Epithelial cell of prostate (primary cell): ENCODE data around the gene FXYD7.

Source experiments
- DNase-seq: peaks from one replicate; pipeline ENCODE4 v3.0.0-alpha.2; 2011; ENCODE audit warnings: low read depth, low spot score
- H3K27ac ChIP-seq: fragments of 450-650 bp; 2 replicates; pipeline ENCODE4 v1.5.1; 2017; ENCODE audit warnings: mild to moderate bottlenecking

Gene FXYD7

DNA sequence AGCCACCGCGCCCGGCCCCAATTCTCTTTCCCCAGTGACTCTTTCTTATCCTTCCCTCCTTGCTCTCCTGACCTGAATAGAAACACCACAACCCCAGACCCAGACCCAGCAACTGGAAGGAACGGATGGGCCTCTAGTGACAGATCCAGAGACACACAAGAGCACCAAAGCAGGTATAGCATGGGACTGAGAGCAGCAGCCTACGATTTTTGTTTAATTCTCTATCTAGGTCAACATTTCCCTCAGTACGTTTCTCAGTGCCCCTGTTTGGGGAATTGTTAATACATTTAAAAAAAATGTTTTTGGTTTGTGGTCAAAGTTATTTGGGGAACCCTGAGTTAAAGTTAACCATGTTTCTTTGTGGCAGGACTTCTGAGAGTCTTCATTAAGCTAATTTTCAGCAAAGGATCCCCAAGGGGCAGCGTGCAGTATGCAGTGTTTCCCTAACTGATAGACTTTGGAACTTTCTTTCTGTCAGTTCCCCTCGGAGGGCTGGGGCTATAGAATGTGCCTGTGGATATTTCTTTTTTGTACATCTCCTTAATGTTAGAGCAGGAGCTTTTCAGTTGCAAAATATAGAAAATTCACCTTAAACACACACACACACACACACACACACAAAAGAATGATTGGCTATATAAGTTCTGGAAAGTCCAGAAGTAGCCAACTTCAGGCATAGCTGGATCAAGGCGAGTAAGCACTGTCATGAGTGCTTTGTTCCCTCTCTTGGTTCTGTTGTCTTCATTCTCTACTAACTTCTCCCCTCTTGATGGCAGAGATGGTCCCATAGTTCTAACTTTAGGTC, 17.8 kb downstream of the FXYD7 start:
- H3K27ac ChIP-seq = no peak overlapping the region
- no peak for DNase-seq

DNA sequence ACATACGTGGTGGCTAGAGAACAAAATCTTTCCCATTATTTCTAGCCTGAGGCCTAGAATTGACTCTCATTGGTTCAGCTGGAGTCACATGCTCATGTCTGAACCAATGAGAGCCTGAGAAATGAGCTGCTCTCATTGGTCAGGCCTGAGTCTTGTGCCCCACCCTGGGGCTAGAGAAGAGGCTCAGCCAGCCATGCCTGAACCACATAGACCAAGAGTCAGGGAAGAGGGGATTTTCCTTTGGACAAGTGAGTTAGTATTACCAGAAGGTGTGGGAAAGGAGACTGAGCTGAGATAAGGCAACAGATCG, 18.3 kb downstream of the FXYD7 start:
- no peak for DNase-seq
- H3K27ac ChIP-seq = no peak overlapping the region

DNA sequence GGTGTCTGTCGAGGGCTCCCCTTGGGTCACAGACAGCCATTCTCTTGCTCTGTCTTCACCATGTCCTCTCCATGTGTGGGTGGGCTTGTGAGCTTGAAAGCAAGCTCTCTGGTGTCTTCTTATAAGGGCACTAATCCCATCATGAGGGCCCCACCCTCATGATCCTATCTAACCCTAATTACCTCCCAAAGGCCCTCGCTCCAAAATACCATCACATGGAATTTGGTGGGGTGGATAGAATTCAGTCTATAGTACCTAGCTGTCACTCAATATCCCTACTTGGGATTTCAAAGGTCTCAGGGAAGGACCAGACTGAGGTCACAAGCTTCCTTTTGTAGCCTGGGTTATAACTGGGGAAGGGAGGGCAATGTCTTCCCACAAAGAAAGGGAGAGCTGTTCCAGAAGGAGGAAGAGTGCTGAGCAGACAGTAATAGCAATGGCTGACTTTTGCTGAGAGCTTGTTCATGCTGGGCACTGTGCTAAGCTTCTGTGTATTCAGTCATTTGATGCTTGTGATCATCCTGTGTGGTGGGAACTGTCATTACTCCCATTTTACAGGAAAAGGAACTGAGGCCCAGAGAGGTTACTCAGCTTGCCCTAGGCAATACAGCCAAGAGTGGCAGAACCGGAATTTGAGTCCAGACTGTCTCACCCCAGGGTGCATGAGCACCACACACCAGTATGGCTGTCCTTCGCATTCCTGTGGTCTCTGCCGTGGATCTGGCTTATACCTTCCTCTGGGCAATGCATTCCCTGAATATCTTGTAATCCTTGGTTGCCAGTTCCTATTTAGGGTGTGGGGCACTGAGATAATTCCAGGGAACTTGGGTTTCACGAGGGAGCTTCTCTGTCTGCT, 19.6 kb downstream of the FXYD7 start:
- peak; percentile 83 for DNase-seq

DNA sequence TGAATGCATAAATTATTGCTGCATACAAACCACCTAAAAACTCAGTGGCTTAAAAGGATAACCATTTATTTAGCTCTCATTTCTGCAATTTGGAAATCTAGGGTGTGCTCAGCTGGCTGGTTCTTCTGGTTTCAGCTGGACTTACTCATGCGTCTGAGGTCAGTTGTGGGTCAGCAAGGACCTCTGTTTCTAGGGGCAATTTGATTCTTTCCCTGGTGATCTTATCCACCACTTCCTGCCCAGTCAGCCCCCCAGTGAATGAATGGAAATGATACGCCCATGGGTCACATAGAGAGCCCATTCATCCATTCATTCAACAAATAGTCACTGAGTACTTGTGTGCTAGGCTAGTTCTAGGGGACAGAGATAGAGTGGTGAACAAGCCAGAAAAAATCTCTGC, 21.4 kb downstream of the FXYD7 start:
- H3K27ac ChIP-seq = peak overlapping the region; percentile 69
- no peak for DNase-seq

More for the DNA sequence above, 19.6 kb downstream of the FXYD7 start:
- peak overlapping the region; percentile 69 for H3K27ac ChIP-seq

DNA sequence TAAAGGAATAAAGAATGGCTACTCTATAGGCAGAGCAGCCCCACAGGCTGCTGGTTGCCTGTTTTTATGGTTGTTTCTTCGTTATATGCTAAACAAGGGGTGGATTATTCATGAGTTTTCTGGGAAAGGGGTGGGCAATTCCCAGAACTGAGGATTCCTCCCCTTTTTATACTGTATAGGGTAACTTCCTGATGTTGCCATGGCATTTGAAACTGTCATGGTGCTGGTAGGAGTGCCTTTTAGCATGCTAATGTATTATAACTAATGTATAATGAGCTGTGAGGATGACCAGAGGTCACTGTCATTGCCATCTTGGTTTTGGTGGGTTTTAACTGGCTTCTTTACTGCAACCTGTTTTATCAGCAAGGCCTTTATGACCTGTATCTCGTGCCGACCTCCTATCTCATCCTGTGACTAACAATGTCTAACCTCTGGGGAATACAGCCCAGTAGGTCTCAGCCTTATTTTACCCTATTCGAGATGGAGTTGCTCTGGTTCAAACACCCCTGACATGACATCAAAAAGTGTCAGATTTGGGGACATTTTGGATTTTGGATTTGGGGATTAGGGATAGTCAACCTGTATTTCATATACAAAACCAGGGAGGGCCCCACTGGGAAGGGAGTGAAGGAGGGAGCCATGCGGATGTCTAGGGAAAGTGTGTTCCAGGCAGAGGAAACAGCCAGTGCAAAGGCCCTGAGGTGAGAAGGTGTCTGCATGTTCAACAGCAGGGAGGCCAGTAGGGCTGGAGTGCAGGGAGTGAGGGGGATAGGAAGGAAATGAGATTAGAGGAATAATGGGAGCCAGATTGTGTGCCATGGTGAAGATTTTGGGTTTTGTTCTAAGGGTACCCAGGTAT, 22.4 kb downstream of the FXYD7 start:
- no peak overlapping the region for H3K27ac ChIP-seq
- no peak for DNase-seq

DNA sequence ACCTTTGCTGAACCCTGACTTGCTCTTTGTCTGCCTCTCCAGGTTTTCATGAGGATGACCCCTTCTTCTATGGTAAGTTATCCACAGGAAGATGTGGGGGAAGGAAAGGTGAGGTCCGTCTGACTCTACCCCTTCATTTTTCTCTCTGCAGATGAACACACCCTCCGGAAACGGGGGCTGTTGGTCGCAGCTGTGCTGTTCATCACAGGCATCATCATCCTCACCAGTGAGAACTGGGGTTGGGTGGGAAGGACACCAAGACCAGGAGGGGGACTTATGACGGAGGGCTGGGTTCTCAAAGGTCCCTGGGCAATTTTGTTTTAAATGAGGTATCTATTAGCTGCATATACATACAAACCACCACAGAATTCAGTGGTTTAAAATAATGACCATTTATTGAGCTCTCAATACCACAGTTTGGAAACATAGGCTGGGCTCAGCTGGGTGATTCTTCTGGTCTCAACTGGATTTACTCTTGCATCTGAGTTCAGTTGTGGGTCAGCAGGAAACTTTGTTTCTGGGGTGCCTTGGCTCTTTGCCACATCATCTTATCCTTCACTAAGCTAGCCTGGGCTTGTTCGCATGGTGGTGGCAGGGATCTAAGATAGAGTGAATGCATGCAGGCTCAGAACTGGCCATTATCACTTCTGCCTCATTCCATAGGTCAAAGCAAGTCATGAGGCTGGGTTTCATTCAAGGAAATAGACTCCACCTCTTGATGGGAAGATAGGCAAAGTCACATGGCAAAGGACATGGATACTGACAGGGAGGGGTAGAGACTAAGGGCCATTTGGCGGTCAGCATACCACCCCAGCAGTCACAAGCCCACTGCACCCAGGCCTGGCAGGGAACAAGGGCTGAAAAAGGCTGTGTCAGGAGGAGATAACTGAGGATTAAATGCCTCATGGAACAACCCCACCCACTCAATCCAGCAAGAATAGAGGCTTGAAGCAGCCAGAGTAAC, 23.3 kb downstream of the FXYD7 start:
- DNase-seq = no peak
- H3K27ac ChIP-seq = peak overlapping the region; percentile 55

DNA sequence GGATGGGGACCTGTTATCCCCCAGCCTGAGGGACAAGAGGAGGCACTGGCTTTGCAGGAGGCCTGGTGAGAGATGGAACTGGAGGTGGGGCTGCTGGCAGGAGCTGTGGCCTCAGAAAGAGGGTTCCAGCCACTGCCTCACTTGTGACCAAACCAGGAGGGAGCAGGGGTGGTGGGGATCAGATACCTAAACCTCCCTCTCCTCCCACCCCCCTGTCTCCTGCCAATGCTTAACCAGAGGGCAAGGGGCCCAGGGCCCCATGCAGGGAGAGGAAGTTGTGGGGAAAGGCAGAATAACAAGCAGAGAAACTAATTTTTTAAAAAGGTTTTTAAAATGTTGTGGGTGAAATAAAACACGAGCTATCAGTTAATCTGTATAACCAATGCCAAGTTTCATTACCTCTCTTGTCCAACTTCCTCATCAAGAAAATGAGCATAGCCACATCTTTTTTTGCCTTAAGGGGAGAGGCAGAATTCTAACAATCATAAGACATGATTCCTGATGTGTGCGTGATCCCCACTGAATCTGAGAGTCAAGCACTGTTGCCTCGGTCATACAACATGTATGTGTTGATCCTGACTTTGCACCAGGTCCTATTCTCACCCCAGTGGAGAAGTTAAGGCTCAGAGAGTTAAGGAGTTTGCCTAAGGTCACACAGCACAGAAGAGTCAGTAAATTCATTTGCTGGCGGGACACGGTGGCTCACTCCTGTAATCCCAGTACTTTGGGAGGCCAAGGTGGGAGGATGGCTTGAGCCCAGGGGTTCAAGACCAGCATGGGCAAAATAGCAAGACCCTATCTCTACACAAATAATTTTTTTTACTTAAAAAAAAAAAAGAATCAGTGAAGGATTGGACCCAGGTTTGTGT, 24.4 kb downstream of the FXYD7 start:
- H3K27ac ChIP-seq = peak overlapping the region; percentile 55
- no peak for DNase-seq

DNA sequence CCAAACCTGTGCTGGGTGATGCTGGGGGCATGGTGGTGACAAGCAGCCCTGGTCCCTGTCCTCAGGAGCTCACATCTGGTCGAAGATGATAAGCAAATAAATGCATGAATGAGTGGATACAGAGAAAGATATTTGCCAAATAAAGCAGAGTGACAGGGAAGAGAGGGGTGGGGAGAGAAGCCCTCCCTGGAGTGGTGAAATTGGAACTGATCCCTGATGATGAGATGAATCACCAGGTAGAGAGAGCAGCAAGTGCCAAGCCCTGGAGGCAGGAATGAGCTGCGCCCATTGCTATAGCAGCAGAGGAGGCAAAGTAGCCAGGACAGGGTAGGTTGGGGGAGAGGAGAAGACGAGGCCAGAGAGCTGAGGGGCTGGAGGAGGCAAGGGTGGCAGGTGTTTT, 25.1 kb downstream of the FXYD7 start:
- peak overlapping the region; percentile 55 for H3K27ac ChIP-seq
- no peak for DNase-seq

DNA sequence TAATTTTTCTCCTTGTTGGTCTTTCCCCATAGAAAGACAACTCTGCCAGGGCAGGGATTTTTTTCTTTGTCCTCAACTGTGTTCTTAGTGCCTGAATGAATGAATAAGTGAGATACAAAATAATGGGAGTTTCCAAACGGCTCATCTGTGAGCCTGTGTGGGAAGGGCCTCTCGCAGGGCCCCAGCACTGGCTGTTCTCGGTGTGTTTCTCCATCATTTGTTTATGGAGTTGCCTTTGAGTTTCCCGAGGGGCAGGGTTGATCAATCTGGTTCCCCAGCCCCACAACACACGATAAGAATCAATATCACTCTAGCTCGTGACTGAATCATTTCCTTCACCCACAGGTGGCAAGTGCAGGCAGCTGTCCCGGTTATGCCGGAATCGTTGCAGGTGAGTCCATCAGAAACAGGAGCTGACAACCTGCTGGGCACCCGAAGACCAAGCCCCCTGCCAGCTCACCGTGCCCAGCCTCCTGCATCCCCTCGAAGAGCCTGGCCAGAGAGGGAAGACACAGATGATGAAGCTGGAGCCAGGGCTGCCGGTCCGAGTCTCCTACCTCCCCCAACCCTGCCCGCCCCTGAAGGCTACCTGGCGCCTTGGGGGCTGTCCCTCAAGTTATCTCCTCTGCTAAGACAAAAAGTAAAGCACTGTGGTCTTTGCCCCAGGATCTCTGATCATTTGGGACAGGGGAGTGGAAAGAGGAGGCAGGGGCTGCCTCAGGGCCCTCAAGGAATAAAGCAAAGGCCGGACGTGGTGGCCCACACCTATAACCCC, 26.4 kb downstream of the FXYD7 start:
- H3K27ac ChIP-seq = peak overlapping the region; percentile 55
- DNase-seq = no peak

DNA sequence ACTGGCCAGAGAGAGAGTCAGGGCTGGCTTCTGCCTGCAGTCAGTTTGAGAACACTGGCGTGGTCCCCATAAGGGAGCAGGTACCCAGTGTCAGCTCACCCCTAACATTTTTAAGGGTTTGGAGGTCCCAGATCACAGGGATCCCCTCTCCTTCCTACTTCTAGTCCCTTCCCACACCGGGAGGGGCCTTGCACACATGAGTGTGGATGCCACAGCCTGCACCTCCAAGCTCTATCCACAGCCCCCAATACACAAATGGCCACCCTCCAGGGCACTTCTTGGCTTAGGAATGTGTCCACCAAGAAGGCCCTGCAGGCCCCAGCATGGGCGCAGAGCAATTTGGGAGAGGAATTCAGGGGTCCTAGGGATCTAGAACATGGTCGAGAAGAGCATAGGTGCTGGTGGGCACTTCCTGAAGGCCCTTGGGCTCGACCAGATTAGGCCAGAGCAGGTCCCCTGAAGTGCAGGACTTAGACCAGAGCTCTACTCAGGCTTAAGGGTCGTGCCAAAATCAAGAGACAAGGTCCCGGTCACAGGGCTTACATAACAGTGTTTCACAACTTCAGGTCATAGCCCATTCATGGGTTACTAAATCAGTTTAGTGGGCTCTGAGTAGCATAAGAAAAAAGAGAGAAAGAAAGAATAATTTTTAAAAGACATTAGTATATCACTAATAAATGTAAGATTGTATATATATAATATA, 27.5 kb downstream of the FXYD7 start:
- no peak overlapping the region for H3K27ac ChIP-seq
- no peak for DNase-seq

DNA sequence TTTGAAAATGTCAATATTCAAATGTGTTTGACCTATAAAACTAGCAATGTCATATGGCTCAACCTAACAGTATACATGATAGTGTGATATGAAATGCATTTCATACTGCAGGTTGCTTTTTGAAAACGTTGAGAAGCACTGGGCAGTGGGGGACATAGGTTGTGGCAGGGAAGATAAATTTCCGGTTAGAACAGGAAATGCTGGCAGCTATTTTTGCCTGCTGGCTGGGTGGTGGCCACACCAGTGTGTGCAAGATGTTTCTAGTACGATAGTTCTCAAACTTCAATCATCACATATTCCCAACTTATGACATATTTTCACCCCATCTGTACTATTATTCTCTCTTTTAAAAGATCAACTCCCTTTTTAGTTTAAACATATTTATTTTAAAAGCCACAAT, 28.7 kb downstream of the FXYD7 start:
- H3K27ac ChIP-seq = no peak overlapping the region
- DNase-seq = no peak

DNA sequence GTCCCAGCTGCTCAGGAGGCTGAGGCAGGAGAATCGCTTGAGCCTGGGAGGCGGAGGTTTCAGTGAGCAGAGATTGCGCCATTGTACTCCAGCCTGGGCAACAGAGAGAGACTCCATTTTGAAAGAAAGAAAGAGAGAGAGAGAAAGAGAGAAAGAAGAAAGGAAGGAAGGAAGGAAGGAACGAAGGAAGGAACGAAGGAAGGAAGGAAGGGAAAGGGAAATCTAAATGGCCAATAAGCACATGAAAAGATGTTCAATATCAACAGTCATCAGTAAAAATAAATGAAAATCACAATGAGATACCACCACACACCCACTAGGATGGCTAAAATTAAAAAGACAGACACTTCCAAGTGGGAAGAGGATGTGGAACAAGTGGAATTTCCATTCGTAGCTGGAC, 31.2 kb downstream of the FXYD7 start:
- DNase-seq = no peak
- H3K27ac ChIP-seq = no peak overlapping the region

DNA sequence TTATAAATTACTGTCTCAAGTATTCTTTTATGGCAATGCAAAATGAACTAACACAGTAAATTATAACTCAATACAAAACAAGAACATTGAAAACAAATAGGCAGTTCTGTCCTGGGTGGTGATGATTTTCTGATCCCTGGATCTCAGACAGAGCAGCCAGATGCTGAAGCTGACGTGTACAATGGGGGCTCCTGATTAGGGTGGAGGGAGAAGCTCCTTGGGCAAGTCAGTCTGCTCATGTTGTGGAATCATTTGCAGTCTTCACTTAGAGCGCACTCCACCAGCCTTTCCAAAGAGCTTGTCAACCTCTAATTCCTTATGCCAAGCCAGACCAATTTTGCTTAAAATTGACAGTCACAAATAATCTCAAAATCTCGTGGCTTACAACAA, 33.1 kb downstream of the FXYD7 start:
- no peak overlapping the region for H3K27ac ChIP-seq

DNA sequence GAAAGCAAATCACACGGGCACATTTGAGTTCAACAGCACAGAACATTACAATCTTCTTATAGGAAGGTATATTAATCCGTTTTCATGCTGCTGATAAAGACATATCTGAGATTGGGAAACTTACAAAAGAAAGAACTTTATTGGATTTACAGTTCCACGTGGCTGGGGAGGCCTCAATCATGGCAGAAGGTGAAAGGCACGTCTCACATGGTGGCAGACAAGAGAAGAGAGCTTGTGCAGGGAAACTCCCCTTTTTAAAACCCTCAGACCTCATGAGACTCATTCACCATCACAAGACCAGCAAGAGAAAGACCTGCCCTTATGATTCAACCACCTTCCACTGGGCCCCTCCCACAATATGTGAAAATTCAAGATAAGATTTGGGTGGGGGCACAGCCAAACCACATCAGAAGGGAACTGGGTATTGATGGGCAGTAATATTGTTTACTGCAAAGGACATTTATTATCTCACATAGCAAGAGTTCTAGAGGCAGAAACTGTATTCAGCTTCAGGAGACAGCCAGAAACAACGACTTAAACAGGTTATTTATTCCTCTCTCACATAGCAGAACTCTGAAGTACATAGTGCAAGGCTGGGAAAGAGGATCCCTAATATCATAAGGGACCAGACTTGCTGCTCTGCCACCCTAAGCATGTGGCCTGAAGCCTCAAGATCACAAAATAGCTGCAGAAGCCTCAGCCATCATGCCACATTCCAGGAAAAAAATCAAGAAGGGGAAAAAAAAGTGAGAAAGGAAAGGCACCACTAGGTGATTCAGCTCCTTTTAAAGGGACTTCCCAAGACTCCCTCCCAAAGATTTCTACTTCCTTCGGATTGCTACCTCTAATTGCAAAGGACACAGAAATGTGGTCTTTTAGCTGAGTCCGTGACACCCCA, 34.6 kb downstream of the FXYD7 start:
- H3K27ac ChIP-seq = no peak overlapping the region

More for the DNA sequence above, 33.1 kb downstream of the FXYD7 start:
- DNase-seq = no peak

DNA sequence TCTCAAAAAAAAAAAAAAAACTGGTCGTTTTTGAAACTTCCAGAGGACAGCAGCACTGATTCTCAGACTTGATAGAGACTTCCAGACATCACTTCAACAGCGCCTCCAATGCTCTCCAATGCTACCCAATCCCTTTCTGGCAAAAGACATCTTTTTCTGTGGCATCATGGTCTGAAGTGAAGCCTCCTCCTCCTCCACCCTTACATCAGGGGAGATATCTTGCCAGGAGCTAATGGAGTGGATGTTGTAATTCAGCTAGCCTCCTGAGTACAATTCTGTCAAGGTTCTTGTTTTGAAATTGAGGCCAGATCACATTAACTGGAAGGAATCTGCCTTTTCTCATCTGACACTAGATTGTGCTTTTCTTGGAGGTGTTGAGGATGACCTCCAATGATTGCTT, 35.6 kb downstream of the FXYD7 start:
- no peak overlapping the region for H3K27ac ChIP-seq
- no peak for DNase-seq

More for the DNA sequence above, 34.6 kb downstream of the FXYD7 start:
- no peak for DNase-seq

DNA sequence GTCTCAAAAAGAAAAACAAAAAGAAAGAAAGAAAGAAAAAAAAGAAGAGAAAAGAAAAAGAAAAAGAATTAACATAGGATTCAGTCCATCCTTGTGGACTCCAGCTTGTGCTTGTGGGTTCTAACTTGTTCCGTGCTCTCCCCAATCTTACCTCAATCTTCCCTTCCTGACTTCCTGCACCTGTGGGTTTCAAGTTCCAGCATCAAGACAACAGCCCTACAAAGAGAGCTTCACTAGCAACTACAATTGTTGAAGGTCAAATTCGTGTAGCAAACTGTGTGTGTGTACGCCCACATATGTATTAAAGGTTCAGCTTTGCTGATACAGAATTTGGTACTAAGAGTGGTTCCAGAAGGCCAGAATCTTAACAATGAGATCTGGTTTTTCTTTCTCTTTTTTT, 36.8 kb downstream of the FXYD7 start:
- H3K27ac ChIP-seq = no peak overlapping the region

More for the DNA sequence above, 36.8 kb downstream of the FXYD7 start:
- no peak for DNase-seq
